Body of pancreas (tissue), 4 donors: ENCODE data around the gene COL23A1.

Experiments used
- POLR2A ChIP-seq, 3 donors: fragments of 450-650 bp; IDR thresholded peaks; one replicate each; pipeline ENCODE4 v1.6.1; 2016; ENCODE audit warnings: antibody characterized with exemption in 3 of 3, mild to moderate bottlenecking in 2 of 3
- TF ChIP-seq, protein P1 (sequence below), 7 experiments: fragments of 450-650 bp in 4 of 7; fragments of 200-600 bp in 3 of 7; sonication (generic) in 3 of 7; IDR thresholded peaks; one replicate each; pipeline ENCODE4 v1.5.1; 2016 to 2019; ENCODE audit warnings: antibody characterized with exemption in 7 of 7

DNA sequence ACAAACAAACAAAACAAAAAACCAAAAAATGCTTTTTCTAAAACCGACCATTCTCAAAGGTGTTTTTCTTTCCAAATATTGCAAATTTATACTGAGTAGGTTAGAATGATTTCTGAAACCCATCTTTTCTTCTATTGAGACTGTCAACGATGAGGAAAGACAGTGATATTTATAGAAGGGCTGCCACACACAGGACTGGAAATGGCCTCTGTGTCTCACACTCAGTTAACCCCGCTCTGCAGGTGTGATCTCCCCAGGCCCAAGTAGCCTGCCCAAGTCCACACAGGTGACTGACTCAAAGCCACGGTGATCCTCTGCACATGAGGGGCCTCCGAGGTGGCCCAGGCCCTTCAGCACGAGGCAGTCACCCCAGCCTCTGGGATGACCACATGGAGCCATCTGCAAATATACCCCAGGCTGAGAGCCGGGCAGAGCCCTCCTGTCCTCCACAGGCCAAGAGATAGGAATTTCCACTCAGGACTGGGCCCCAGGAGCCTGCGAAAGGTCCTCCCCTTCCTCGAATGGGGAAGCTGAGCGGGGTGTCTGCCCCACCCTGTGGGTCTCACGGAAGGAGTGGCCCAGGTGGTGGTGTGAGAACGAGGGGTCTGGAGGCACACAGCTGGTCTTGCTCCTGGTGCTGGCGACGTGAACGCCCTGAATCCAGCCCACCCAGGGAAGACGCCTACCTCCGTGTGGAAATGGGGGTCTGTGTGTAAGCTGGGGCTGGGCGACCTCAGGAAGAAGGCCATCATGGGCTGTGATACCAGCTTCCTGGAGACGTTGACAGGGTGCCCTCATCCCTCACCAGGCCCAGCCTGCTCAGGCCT is 304.6 kb downstream of the COL23A1 start:
- TF ChIP-seq, protein P1, sequence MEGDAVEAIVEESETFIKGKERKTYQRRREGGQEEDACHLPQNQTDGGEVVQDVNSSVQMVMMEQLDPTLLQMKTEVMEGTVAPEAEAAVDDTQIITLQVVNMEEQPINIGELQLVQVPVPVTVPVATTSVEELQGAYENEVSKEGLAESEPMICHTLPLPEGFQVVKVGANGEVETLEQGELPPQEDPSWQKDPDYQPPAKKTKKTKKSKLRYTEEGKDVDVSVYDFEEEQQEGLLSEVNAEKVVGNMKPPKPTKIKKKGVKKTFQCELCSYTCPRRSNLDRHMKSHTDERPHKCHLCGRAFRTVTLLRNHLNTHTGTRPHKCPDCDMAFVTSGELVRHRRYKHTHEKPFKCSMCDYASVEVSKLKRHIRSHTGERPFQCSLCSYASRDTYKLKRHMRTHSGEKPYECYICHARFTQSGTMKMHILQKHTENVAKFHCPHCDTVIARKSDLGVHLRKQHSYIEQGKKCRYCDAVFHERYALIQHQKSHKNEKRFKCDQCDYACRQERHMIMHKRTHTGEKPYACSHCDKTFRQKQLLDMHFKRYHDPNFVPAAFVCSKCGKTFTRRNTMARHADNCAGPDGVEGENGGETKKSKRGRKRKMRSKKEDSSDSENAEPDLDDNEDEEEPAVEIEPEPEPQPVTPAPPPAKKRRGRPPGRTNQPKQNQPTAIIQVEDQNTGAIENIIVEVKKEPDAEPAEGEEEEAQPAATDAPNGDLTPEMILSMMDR (IDR thresholded peaks at IDR 0.05), result no peak
- no peak for TF ChIP-seq POLR2A (IDR thresholded peaks at IDR 0.05)
